Esophagus muscularis mucosa (tissue), 4 donors: Measurements from ENCODE around the gene TCERG1L. TPM values are rescaled to one million over a fixed set of nuclear protein-coding genes. Genes with fewer than 3 reads are reported as not detected.

Experiments
- DNase-seq: peaks from one replicate; pipeline ENCODE4 v3.0.0-alpha.2; 2017; ENCODE audit errors: extremely low spot score
- H3K27ac ChIP-seq, 4 donors: fragments of 200-600 bp; sonication (generic); replicated peaks in 1 of 4; 1 replicate in 3 of 4; 2 replicates in 1 of 4; pipeline ENCODE4 v1.5.1; 2016 to 2019; ENCODE audit warnings: mild to moderate bottlenecking in 1 of 4
- H3K27me3 ChIP-seq, 4 donors: fragments of 200-600 bp; sonication (generic); one replicate each; pipeline versions ENCODE4 v1.5.1 to v1.6.0; 2016 to 2019
- H3K36me3 ChIP-seq, 4 donors: fragments of 200-600 bp; sonication (generic); one replicate each; pipeline ENCODE4 v1.5.1; 2016 to 2019
- H3K4me1 ChIP-seq, 4 donors: fragments of 200-600 bp; sonication (generic); one replicate each; pipeline ENCODE4 v1.5.1; 2016 to 2019
- H3K4me3 ChIP-seq, 4 donors: fragments of 200-600 bp; sonication (generic); 1 replicate in 2 of 4; 2 replicates in 2 of 4; pipeline ENCODE4 v1.5.1; 2016 to 2019; ENCODE audit warnings: mild to moderate bottlenecking in 4 of 4, moderate library complexity in 1 of 4
- H3K9me3 ChIP-seq, 4 donors: fragments of 200-600 bp; sonication (generic); 1 replicate in 3 of 4; 2 replicates in 1 of 4; pipeline ENCODE4 v1.5.1; 2016 to 2019
- EP300 ChIP-seq: sonication (generic); formaldehyde crosslinking; IDR thresholded peaks from one replicate; pipeline ENCODE4 v1.6.1; 2017; ENCODE audit warnings: antibody characterized with exemption
- POLR2A ChIP-seq: fragments of 450-650 bp; IDR thresholded peaks from one replicate; pipeline ENCODE4 v1.6.1; 2017; ENCODE audit warnings: antibody characterized with exemption, moderate library complexity, mild to moderate bottlenecking, low read depth
- POLR2AphosphoS5 ChIP-seq, 2 donors: sonication (generic); formaldehyde crosslinking; IDR thresholded peaks; one replicate each; pipeline ENCODE4 v1.6.1; 2017; ENCODE audit warnings: antibody characterized with exemption in 2 of 2
- WGBS: methylation state at CpG from one replicate; pipeline ENCODE4 v1.1.5; 2018; 5-methylcytosine and 5-hydroxymethylcytosine counted together
- intact Hi-C: fragments of 100-400 bp; cut with DNase I; formaldehyde crosslinking; loops from one replicate; pipeline ENCODE4 v1.15.1; 2023
- total RNA-seq, 4 donors: library from RNA; depleted of rRNA; stranded (reverse); fragments of >200 nt; gene quantifications; one replicate each; pipeline versions ENCODE4 v1.1.0 to v1.2.1, GENCODE V29; 2016
- TF ChIP-seq, protein P1 (sequence below), 3 experiments: fragments of 200-600 bp in 2 of 3; fragments of 450-650 bp in 1 of 3; sonication (generic) in 2 of 3; IDR thresholded peaks; one replicate each; pipeline ENCODE4 v1.5.1; 2017 to 2019; ENCODE audit warnings: antibody characterized with exemption in 3 of 3, mild to moderate bottlenecking in 2 of 3, moderate library complexity in 1 of 3

TCERG1L gene
- total RNA-seq, 4 donors from 2014 or later: not detected

DNA sequence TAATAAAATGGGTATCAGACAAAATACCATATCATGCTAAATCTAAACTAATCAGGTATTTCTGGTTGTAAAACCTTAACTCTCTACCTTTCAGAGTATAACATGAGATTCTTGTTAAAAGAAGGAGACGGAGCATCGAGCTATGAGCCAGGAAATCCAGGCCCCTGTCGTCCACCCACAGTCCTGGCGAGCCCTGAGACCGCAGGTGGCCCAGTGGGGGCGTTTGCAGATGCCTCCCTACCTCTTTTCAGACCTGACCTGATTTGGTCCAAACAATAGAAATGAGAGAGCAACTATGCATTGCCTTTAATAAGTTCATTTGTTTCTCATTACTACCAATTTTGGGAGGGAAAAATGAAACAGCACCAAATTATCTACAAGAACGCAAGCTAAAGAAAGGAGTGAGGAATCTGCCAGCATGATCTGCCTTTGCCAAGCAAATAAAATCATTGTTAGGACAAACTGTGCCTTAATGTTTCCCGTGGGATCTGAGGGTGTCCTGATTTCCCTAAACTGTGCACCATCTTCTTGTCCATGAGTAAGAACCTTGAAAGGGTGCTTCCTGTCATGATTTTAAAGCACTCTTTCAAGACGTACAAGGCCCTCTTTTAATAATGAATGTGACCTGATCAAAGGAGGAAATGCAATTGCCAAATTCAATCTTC is 166.7 kb downstream of the TCERG1L start:
- TF ChIP-seq POLR2AphosphoS5 (IDR thresholded peaks at IDR 0.05): no peak
- TF ChIP-seq POLR2A: no peak
- TF ChIP-seq, protein P1, sequence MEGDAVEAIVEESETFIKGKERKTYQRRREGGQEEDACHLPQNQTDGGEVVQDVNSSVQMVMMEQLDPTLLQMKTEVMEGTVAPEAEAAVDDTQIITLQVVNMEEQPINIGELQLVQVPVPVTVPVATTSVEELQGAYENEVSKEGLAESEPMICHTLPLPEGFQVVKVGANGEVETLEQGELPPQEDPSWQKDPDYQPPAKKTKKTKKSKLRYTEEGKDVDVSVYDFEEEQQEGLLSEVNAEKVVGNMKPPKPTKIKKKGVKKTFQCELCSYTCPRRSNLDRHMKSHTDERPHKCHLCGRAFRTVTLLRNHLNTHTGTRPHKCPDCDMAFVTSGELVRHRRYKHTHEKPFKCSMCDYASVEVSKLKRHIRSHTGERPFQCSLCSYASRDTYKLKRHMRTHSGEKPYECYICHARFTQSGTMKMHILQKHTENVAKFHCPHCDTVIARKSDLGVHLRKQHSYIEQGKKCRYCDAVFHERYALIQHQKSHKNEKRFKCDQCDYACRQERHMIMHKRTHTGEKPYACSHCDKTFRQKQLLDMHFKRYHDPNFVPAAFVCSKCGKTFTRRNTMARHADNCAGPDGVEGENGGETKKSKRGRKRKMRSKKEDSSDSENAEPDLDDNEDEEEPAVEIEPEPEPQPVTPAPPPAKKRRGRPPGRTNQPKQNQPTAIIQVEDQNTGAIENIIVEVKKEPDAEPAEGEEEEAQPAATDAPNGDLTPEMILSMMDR (IDR thresholded peaks at IDR 0.05): no peak
- TF ChIP-seq EP300: no peak
- intact Hi-C loops: no loop called here
- no peaks in the 10 kb centered on the region for H3K9me3 ChIP-seq
- H3K36me3 ChIP-seq: no peaks in the 10 kb centered on the region
- no peaks in the 10 kb centered on the region for H3K4me1 ChIP-seq
- 74% methylated on average over 9 of the region's 9 CpGs for WGBS
- H3K27ac ChIP-seq: no peak overlapping the region
- H3K4me3 ChIP-seq: no peak overlapping the region
- DNase-seq: no peak
- H3K27me3 ChIP-seq: peaks cover 0 to 58% (median 2%) of the 10 kb centered on the region in 4 donors

DNA sequence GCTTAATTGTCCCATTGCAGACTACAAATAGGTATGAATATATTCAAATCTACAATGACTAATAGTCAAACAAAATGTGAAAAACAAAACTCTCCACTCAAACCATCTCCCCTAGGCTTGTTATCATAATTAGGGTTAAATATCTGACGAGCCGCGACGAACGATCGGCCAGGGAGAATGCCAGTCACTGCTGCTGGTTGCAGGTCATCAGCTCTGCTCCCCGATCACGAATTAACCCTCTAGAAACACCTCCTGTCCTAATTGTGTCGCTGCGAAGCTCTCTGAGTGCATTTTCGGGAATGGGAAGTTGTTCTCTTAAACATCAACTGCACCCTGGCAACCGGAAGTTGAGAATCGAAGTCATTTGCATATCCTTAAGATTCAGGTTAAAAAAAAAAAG is 167.3 kb downstream of the TCERG1L start:
- intact Hi-C loops: no loop called here
- no peaks in the 10 kb centered on the region for H3K4me1 ChIP-seq
- no peak overlapping the region for H3K4me3 ChIP-seq
- 74% methylated on average over 13 of the region's 13 CpGs for WGBS
- TF ChIP-seq POLR2AphosphoS5 (IDR thresholded peaks at IDR 0.05) (no peak), EP300 (no peak), POLR2A (no peak)
- TF ChIP-seq, protein P1 (IDR thresholded peaks at IDR 0.05): no peak
- H3K27ac ChIP-seq: no peak overlapping the region
- no peak for DNase-seq
- H3K36me3 ChIP-seq: no peaks in the 10 kb centered on the region
- peaks cover 0 to 58% (median 2%) of the 10 kb centered on the region in 4 donors for H3K27me3 ChIP-seq
- H3K9me3 ChIP-seq: no peaks in the 10 kb centered on the region

DNA sequence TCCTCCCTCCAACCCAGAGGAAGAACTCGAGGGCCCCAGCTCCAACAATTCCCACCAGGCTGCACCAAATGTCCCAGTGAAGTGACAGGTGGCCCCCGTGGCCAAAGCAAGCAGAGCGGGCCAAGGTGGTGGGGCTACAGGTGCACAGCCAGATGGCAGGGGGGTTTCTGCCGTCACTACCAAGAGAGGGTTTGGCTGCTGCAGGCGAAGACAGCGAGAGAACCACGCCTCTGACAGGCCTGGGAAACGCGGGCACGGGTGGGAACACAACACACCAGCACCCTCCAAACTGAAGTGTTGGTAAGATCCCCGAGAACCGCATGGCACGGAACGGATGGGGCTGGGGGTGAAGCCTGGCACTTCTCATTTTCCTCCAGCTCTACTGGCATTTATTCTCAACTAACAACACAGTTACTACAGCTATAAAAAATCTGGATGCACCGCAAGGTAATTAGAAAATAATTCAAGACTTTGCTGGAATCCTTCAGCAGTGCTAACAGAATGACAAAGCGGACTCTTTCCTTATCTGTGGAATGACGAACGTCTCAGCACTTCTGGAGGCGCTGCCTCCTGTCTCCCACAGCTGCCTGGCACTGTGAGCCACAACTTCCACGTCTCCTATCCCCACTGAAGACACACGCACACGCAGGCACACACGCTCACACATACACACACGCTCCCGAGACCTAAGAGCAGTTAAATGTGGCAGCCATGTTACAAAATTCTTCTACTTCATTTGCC is 167.9 kb downstream of the TCERG1L start:
- no peaks in the 10 kb centered on the region for H3K36me3 ChIP-seq
- TF ChIP-seq EP300: no peak
- TF ChIP-seq, protein P1 (IDR thresholded peaks at IDR 0.05): no peak
- no peaks in the 10 kb centered on the region for H3K4me1 ChIP-seq
- 89% methylated on average over 25 of the region's 25 CpGs for WGBS
- intact Hi-C loops: no loop called here
- H3K9me3 ChIP-seq: no peaks in the 10 kb centered on the region
- no peak overlapping the region for H3K4me3 ChIP-seq
- H3K27me3 ChIP-seq: peaks cover 0 to 58% (median 2%) of the 10 kb centered on the region in 4 donors
- DNase-seq: no peak
- no peak overlapping the region for H3K27ac ChIP-seq

DNA sequence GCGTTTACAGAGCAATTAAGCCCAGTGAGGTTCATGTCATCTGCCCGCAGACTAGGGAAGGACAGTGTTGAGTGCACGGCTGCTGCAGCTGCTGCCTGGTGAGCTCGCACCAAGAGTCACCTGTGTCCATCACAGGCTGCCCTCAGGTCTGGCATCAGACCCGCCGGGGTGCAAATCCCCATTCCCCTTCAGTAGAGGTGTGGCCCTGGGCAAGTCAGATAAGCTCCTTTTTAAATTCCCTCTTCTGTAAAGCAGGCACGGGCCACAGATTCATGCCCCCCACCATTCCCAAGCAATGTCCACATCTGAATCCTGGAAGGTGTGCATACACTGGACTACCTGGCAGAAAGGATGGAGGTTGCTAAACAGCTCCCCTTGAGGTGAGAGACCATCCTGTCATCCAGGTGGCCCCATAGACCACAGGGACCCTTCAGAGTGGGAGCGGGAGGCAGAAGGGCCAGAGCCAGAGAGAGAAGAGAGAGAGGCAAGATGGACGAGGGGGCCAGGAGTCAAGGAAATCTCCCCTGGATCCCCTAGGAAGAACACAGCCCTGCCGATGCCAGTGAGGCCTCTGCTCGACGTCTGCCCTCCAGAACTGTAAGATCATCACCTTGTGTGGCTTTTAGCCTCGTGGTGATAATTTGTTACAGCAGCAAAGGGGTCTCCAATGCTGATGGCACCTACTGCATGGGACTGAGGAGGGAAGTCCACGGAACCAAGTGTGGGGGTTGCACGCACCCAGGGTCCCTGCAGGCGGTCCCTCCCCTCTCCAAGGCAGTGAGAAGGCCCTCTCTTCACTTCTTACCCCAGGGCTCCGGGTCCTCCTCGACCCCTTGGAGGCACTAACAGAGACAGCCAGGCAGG is 168.8 kb downstream of the TCERG1L start:
- no peaks in the 10 kb centered on the region for H3K9me3 ChIP-seq
- no peak overlapping the region for H3K27ac ChIP-seq
- H3K4me1 ChIP-seq: no peaks in the 10 kb centered on the region
- WGBS: 66% methylated on average over 16 of the region's 18 CpGs
- no peak for DNase-seq
- no peak for TF ChIP-seq POLR2A
- no peak for TF ChIP-seq POLR2AphosphoS5 (IDR thresholded peaks at IDR 0.05)
- no peak for TF ChIP-seq EP300
- TF ChIP-seq, protein P1 (IDR thresholded peaks at IDR 0.05): no peak
- no peak overlapping the region for H3K4me3 ChIP-seq
- H3K36me3 ChIP-seq: no peaks in the 10 kb centered on the region
- peaks cover 0 to 66% (median 2%) of the 10 kb centered on the region in 4 donors for H3K27me3 ChIP-seq
- intact Hi-C loops: no loop called here
